Loucy (cell line): ENCODE measurements around the gene WDR93.

Experiments used
- H2AFZ ChIP-seq: fragments of 200-600 bp; sonication (generic); 2 replicates; pipeline ENCODE4 v1.6.0; 2016; ENCODE audit warnings: antibody characterized with exemption, mild to moderate bottlenecking, low read length, moderate library complexity
- H3F3A ChIP-seq: fragments of 200-600 bp; 2 replicates; pipeline ENCODE4 v1.6.0; 2016; ENCODE audit warnings: antibody characterized with exemption, low read depth, mild to moderate bottlenecking
- H3K27me3 ChIP-seq: fragments of 200-600 bp; sonication (generic); 2 replicates; pipeline ENCODE4 v1.6.1; 2014; ENCODE audit warnings: low read length, mild to moderate bottlenecking; ENCODE audit not compliant: insufficient read depth, poor library complexity, severe bottlenecking
- H3K36me3 ChIP-seq: fragments of 200-600 bp; sonication (generic); 2 replicates; pipeline ENCODE4 v1.6.1; 2016; ENCODE audit warnings: low read length; ENCODE audit not compliant: insufficient read depth
- H3K4me1 ChIP-seq: fragments of 200-600 bp; sonication (generic); 2 replicates; pipeline ENCODE4 v1.5.1; 2014; ENCODE audit warnings: low read length, mild to moderate bottlenecking; ENCODE audit not compliant: insufficient read depth, poor library complexity, severe bottlenecking
- H3K4me2 ChIP-seq: fragments of 200-600 bp; sonication (generic); 2 replicates; pipeline ENCODE4 v1.6.0; 2014; ENCODE audit warnings: antibody characterized with exemption, low read length, low read depth, mild to moderate bottlenecking; ENCODE audit not compliant: poor library complexity, severe bottlenecking
- H3K4me3 ChIP-seq: fragments of 200-600 bp; sonication (generic); 2 replicates; pipeline ENCODE4 v1.5.1; 2014; ENCODE audit warnings: low read length, mild to moderate bottlenecking, mixed read lengths; ENCODE audit not compliant: poor library complexity, severe bottlenecking
- H3K79me2 ChIP-seq: fragments of 200-600 bp; sonication (generic); 2 replicates; pipeline ENCODE4 v1.6.1; 2014; ENCODE audit warnings: low read length; ENCODE audit not compliant: insufficient read depth
- H3K9ac ChIP-seq: fragments of 200-600 bp; sonication (generic); 2 replicates; pipeline ENCODE4 v1.6.0; 2014; ENCODE audit warnings: mild to moderate bottlenecking, low read depth, low read length, moderate library complexity; ENCODE audit not compliant: poor library complexity, severe bottlenecking
- H3K9me2 ChIP-seq: fragments of 200-600 bp; sonication (generic); replicated peaks from 2 replicates; pipeline ENCODE4 v1.6.1; 2016; ENCODE audit warnings: low read depth, low read length, mixed read lengths
- H3K9me3 ChIP-seq: fragments of 200-600 bp; sonication (generic); 2 replicates; pipeline ENCODE4 v1.6.1; 2014; ENCODE audit warnings: mild to moderate bottlenecking, antibody characterized with exemption, low read length, low read depth; ENCODE audit not compliant: insufficient read depth
- H4K20me1 ChIP-seq: fragments of 200-600 bp; sonication (generic); 2 replicates; pipeline ENCODE4 v1.6.0; 2014; ENCODE audit warnings: antibody characterized with exemption, low read length, mild to moderate bottlenecking; ENCODE audit not compliant: insufficient read depth, poor library complexity, severe bottlenecking
- EZH2phosphoT487 ChIP-seq: fragments of 200-600 bp; IDR thresholded peaks from 2 replicates; pipeline ENCODE4 v1.6.1; 2018; ENCODE audit warnings: antibody characterized with exemption, mild to moderate bottlenecking, moderate library complexity, borderline replicate concordance
- TF ChIP-seq, protein P1 (sequence below): fragments of 200-600 bp; sonication (generic); conservative IDR thresholded peaks from 2 replicates; pipeline ENCODE4 v1.5.1; 2014; ENCODE audit warnings: mild to moderate bottlenecking, antibody characterized with exemption, low read length

The WDR93 gene

DNA sequence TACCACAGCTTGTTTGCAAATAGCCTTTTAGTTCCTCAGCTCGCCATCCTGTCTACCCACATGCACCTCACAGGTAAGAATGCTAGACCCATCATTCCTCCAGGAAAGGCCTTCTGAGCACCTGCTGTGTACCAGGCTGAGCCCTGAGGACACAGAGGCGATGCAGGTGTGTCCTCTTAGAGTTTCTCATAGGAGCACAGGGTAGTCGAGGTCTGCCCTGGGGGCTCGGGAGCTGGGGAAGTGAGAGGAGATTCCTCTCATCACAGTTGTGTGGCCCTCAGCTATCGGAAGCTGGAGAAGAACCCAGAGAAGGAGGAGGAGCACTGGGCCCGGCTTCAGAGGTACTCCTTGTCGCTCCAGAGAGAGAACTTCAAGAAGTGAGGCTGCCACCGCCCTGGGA, 52.4 kb downstream of the WDR93 start:
- H4K20me1 ChIP-seq = no peaks in the 10 kb centered on the region
- no peaks in the 10 kb centered on the region for H3K36me3 ChIP-seq
- no peaks in the 10 kb centered on the region for H3K27me3 ChIP-seq
- no peaks in the 10 kb centered on the region for H3K9me2 ChIP-seq
- H3K9me3 ChIP-seq = no peaks in the 10 kb centered on the region
- H3K79me2 ChIP-seq = no peaks in the 10 kb centered on the region
- H2AFZ ChIP-seq = no peak overlapping the region
- H3K4me2 ChIP-seq = no peak overlapping the region
- no peaks in the 10 kb centered on the region for H3F3A ChIP-seq
- no peak overlapping the region for H3K9ac ChIP-seq
- TF ChIP-seq, protein P1, sequence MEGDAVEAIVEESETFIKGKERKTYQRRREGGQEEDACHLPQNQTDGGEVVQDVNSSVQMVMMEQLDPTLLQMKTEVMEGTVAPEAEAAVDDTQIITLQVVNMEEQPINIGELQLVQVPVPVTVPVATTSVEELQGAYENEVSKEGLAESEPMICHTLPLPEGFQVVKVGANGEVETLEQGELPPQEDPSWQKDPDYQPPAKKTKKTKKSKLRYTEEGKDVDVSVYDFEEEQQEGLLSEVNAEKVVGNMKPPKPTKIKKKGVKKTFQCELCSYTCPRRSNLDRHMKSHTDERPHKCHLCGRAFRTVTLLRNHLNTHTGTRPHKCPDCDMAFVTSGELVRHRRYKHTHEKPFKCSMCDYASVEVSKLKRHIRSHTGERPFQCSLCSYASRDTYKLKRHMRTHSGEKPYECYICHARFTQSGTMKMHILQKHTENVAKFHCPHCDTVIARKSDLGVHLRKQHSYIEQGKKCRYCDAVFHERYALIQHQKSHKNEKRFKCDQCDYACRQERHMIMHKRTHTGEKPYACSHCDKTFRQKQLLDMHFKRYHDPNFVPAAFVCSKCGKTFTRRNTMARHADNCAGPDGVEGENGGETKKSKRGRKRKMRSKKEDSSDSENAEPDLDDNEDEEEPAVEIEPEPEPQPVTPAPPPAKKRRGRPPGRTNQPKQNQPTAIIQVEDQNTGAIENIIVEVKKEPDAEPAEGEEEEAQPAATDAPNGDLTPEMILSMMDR = no peak
- TF ChIP-seq EZH2phosphoT487 = no peak
- H3K4me1 ChIP-seq = no peaks in the 10 kb centered on the region
- no peak overlapping the region for H3K4me3 ChIP-seq

DNA sequence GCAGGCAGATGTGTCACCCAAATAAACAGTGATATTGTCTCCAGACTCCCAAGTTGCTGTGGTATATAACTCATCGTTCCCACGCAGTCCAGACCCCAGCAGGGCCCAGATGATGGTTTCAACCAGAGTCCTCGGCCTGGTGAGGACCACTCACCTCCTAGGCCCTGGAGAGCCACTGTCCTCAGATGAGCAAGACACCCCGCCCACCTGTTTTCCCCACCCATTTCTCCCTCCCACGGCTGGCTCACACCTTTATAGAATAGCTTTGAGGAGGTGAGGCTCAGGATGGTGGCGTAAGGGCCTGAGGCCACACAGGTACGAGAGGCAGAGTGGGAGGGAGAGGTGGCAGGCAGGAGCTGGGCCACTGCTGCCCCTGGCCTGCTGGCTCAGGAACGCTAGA, 53.0 kb downstream of the WDR93 start:
- H2AFZ ChIP-seq = no peak overlapping the region
- no peaks in the 10 kb centered on the region for H4K20me1 ChIP-seq
- no peaks in the 10 kb centered on the region for H3K79me2 ChIP-seq
- H3K4me1 ChIP-seq = no peaks in the 10 kb centered on the region
- H3K9me2 ChIP-seq = no peaks in the 10 kb centered on the region
- no peaks in the 10 kb centered on the region for H3F3A ChIP-seq
- no peak overlapping the region for H3K9ac ChIP-seq
- H3K27me3 ChIP-seq = no peaks in the 10 kb centered on the region
- no peak overlapping the region for H3K4me2 ChIP-seq
- no peak overlapping the region for H3K4me3 ChIP-seq
- no peak for TF ChIP-seq EZH2phosphoT487
- TF ChIP-seq, protein P1 = no peak
- H3K9me3 ChIP-seq = no peaks in the 10 kb centered on the region
- no peaks in the 10 kb centered on the region for H3K36me3 ChIP-seq

DNA sequence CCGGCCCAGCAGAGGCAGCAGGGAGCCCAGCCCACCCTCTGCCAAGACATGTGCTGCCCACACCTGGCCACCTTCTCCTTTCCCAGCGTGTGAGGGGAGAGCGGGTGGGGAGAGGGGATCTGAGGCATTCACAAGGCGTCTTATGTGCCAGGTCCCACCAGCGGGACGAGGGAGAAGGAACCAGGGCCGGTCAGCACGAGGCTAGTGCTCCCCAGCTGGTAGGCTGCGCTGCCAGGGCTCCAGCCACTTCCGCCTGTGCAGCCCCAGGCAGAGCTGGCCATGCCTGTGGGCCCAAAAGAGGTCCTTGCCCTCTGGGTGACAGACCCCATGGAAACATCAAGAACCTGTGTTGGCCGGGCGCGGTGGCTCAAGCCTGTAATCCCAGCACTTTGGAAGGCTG, 54.5 kb downstream of the WDR93 start:
- no peaks in the 10 kb centered on the region for H3K4me1 ChIP-seq
- H3K9me2 ChIP-seq = no peaks in the 10 kb centered on the region
- no peaks in the 10 kb centered on the region for H3K36me3 ChIP-seq
- TF ChIP-seq, protein P1 = no peak
- TF ChIP-seq EZH2phosphoT487 = no peak
- no peaks in the 10 kb centered on the region for H3K79me2 ChIP-seq
- no peaks in the 10 kb centered on the region for H3F3A ChIP-seq
- H3K9me3 ChIP-seq = no peaks in the 10 kb centered on the region
- H3K4me3 ChIP-seq = no peak overlapping the region
- no peak overlapping the region for H3K4me2 ChIP-seq
- H3K27me3 ChIP-seq = no peaks in the 10 kb centered on the region
- no peaks in the 10 kb centered on the region for H4K20me1 ChIP-seq
- no peak overlapping the region for H3K9ac ChIP-seq
- no peak overlapping the region for H2AFZ ChIP-seq
